H9 (cell line): ENCODE data around the gene COL8A2. TPM values are rescaled to one million over a fixed set of nuclear protein-coding genes. Genes with fewer than 3 reads are reported as not detected.

Experiments used
- DNase-seq: peaks from one replicate; pipeline ENCODE4 v3.0.0-alpha.2; 2017
- H2AFZ ChIP-seq: one replicate; pipeline ENCODE4 v1.6.1; 2013; ENCODE audit warnings: mild to moderate bottlenecking, low read length, control low read depth, moderate library complexity
- H2AK5ac ChIP-seq: 2 replicates; pipeline ENCODE4 v1.6.1; 2013; ENCODE audit warnings: low read length, control low read depth, mixed read lengths; ENCODE audit not compliant: insufficient read length
- H2BK120ac ChIP-seq: one replicate; pipeline ENCODE4 v1.6.1; 2013; ENCODE audit warnings: low read depth, mild to moderate bottlenecking, low read length, control low read depth, inconsistent platforms; ENCODE audit not compliant: poor library complexity, severe bottlenecking
- H2BK12ac ChIP-seq: 2 replicates; pipeline ENCODE4 v1.6.1; 2013; ENCODE audit warnings: low read length, control low read depth, mixed read lengths, low read depth; ENCODE audit not compliant: insufficient read length
- H2BK15ac ChIP-seq: 2 replicates; pipeline ENCODE4 v1.6.1; 2013; ENCODE audit warnings: low read depth, low read length, control low read depth
- H2BK20ac ChIP-seq: one replicate; pipeline ENCODE4 v1.6.1; 2013; ENCODE audit warnings: low read depth, mild to moderate bottlenecking, low read length, control low read depth, inconsistent platforms; ENCODE audit not compliant: poor library complexity, severe bottlenecking
- H2BK5ac ChIP-seq: 2 replicates; pipeline ENCODE4 v1.6.1; 2013; ENCODE audit warnings: low read length, control low read depth, mixed read lengths; ENCODE audit not compliant: insufficient read length
- H3K14ac ChIP-seq: 2 replicates; pipeline ENCODE4 v1.6.1; 2013; ENCODE audit warnings: low read length, control low read depth; ENCODE audit not compliant: insufficient read depth
- H3K18ac ChIP-seq: 2 replicates; pipeline ENCODE4 v1.6.1; 2013; ENCODE audit warnings: low read depth, mild to moderate bottlenecking, mixed read lengths, low read length, control low read depth; ENCODE audit not compliant: insufficient read length
- H3K23ac ChIP-seq: 2 replicates; pipeline ENCODE4 v1.6.1; 2013; ENCODE audit warnings: low read length, control low read depth, mixed read lengths, low read depth; ENCODE audit not compliant: insufficient read length
- H3K23me2 ChIP-seq: 2 replicates; pipeline ENCODE4 v1.6.1; 2013; ENCODE audit warnings: low read depth, mild to moderate bottlenecking, mixed read lengths, low read length, control low read depth; ENCODE audit not compliant: insufficient read length, poor library complexity, severe bottlenecking
- H3K27ac ChIP-seq: 2 replicates; pipeline ENCODE4 v1.5.1; 2013; ENCODE audit warnings: low read length, control low read depth, mixed read lengths, low read depth; ENCODE audit not compliant: insufficient read length
- H3K27me3 ChIP-seq: 2 replicates; pipeline ENCODE4 v1.6.1; 2013; ENCODE audit warnings: low read length, control low read depth, inconsistent platforms; ENCODE audit not compliant: insufficient read depth
- H3K4ac ChIP-seq: 2 replicates; pipeline ENCODE4 v1.6.1; 2013; ENCODE audit warnings: low read depth, mild to moderate bottlenecking, control low read depth, inconsistent platforms, low read length, moderate library complexity
- H3K4me1 ChIP-seq: 2 replicates; pipeline ENCODE4 v1.6.1; 2013; ENCODE audit warnings: low read length, control low read depth, inconsistent platforms; ENCODE audit not compliant: insufficient read depth
- H3K4me2 ChIP-seq: 2 replicates; pipeline ENCODE4 v1.6.1; 2013; ENCODE audit warnings: low read length, control low read depth, mixed read lengths; ENCODE audit not compliant: insufficient read length, insufficient read depth
- H3K56ac ChIP-seq: 2 replicates; pipeline ENCODE4 v1.6.1; 2013; ENCODE audit warnings: low read depth, mild to moderate bottlenecking, mixed read lengths, low read length, control low read depth; ENCODE audit not compliant: insufficient read length
- H3K79me1 ChIP-seq: 2 replicates; pipeline ENCODE4 v1.6.1; 2013; ENCODE audit warnings: low read depth, mild to moderate bottlenecking, moderate library complexity, low read length, control low read depth, inconsistent platforms; ENCODE audit not compliant: insufficient read depth, poor library complexity, severe bottlenecking
- H3K79me2 ChIP-seq: 2 replicates; pipeline ENCODE4 v1.6.1; 2013; ENCODE audit warnings: low read length, control low read depth, inconsistent platforms; ENCODE audit not compliant: insufficient read depth
- H3K9ac ChIP-seq: 2 replicates; pipeline ENCODE4 v1.6.1; 2013; ENCODE audit warnings: low read length, control low read depth, mixed read lengths; ENCODE audit not compliant: insufficient read length; ENCODE audit errors: extremely low read depth
- H3K9me3 ChIP-seq: one replicate; pipeline ENCODE4 v1.6.1; 2013; ENCODE audit warnings: low read depth, low read length, inconsistent platforms; ENCODE audit not compliant: control insufficient read depth
- H3T11ph ChIP-seq: one replicate; pipeline ENCODE4 v1.6.1; 2013; ENCODE audit warnings: mild to moderate bottlenecking, low read length, control low read depth, inconsistent platforms
- H4K20me1 ChIP-seq: one replicate; pipeline ENCODE4 v1.6.1; 2013; ENCODE audit not compliant: control insufficient read depth, insufficient read length, insufficient read depth
- H4K5ac ChIP-seq: 2 replicates; pipeline ENCODE4 v1.6.1; 2013; ENCODE audit warnings: low read depth, mild to moderate bottlenecking, mixed read lengths, low read length, control low read depth; ENCODE audit not compliant: insufficient read length
- H4K8ac ChIP-seq: replicated peaks from 2 replicates; pipeline ENCODE4 v1.6.1; 2013; ENCODE audit warnings: low read length, control low read depth, mixed read lengths, low read depth; ENCODE audit not compliant: insufficient read length
- H4K91ac ChIP-seq: 2 replicates; pipeline ENCODE4 v1.6.1; 2013; ENCODE audit warnings: low read depth, mild to moderate bottlenecking, moderate library complexity, mixed read lengths, low read length, control low read depth; ENCODE audit not compliant: insufficient read length
- H3K27ac Mint-ChIP-seq, 3 experiments: 2 replicates in 2 of 3; 3 replicates in 1 of 3; pipeline ENCODE4 v1.8.0; 2020 to 2021; ENCODE audit warnings: mixed read lengths in 3 of 3, mild to moderate bottlenecking in 1 of 3, moderate library complexity in 1 of 3
- H3K27me3 Mint-ChIP-seq: 2 replicates; pipeline ENCODE4 v1.8.0; 2021; ENCODE audit warnings: low read depth, mild to moderate bottlenecking, moderate library complexity, mixed read lengths
- H3K36me3 Mint-ChIP-seq, 3 experiments: 2 replicates in 2 of 3; 3 replicates in 1 of 3; pipeline ENCODE4 v1.8.0; 2020 to 2021; ENCODE audit warnings: low read depth in 3 of 3, mixed read lengths in 3 of 3; ENCODE audit not compliant: insufficient read depth in 1 of 3
- H3K4me1 Mint-ChIP-seq, 2 experiments: 2 replicates each; pipeline ENCODE4 v1.8.0; 2020; ENCODE audit warnings: mixed read lengths in 2 of 2
- H3K4me3 Mint-ChIP-seq, 2 experiments: 2 replicates in 1 of 2; 3 replicates in 1 of 2; pipeline ENCODE4 v1.8.0; 2020 to 2021; ENCODE audit warnings: mild to moderate bottlenecking in 2 of 2, mixed read lengths in 2 of 2, moderate library complexity in 1 of 2
- H3K9me3 Mint-ChIP-seq, 2 experiments: 2 replicates in 1 of 2; 3 replicates in 1 of 2; pipeline ENCODE4 v1.8.0; 2020; ENCODE audit warnings: mild to moderate bottlenecking in 2 of 2, mixed read lengths in 2 of 2, moderate library complexity in 1 of 2
- WGBS: extraction: QIAGEN DNeasy Blood & Tissue Kit; methylation state at CpG from one replicate; pipeline ENCODE4 v1.1.7; 2013; ENCODE audit warnings: missing lambda C conversion rate, low lambda C conversion rate, mixed read lengths; ENCODE audit not compliant: insufficient read length; ENCODE audit errors: extremely low coverage; 5-methylcytosine and 5-hydroxymethylcytosine counted together
- total RNA-seq: library from RNA; stranded (reverse); gene quantifications from 2 replicates; pipeline ENCODE4 v1.2.1, GENCODE V29; 2021
- TF ChIP-seq, protein P1 (sequence below): fragments of 200-600 bp; sonication (generic); conservative IDR thresholded peaks from 3 replicates; pipeline ENCODE4 v1.8.0; 2021; ENCODE audit warnings: antibody characterized with exemption, mild to moderate bottlenecking

Gene COL8A2
- total RNA-seq, 1 experiment from 2014 or later, result 1.5 TPM

DNA sequence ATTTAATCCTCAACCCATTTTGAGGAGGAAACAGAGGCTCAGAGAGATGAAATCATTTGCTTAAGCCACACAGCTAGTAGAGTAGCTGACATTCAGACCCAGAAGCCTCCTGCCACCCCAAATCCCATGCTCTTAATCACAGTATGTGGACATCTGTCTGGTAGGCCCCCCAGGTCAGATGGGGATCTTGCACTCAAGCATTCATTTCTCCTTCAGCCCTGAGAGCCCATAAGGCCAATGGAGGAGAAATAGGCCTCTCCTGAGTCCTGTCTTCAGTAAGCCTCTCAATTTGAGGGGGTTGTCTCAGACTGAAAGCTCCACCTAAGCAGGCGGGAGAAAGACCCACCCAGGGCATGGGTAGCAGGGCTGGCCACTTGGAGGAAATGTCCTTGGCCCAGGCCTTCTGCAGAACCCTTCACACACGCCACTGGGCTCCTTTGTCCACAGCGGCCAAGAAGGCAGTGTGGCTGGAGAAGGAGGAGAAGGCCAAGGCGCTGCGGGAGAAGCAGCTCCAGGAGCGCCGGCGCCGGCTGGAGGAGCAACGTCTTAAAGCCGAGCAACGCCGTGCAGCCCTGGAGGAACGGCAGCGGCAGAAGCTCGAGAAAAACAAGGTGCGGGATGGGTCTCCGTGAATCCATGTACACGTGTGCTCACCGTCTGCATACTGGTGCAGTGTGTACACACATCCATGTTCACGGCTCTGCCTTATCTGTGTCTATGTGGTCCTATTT lies 47.2 kb upstream of the COL8A2 start:
- H3K18ac ChIP-seq, result no peak overlapping the region
- no peaks in the 10 kb centered on the region for H3K27me3 ChIP-seq
- peaks cover 3% of the 10 kb centered on the region for H3K79me1 ChIP-seq
- DNase-seq, result no peak
- no CpG with 5 or more reads among the region's 21 CpGs for WGBS
- H2BK20ac ChIP-seq, result no peak overlapping the region
- H4K20me1 ChIP-seq, result no peaks in the 10 kb centered on the region
- no peak overlapping the region for H3K4me2 ChIP-seq
- Mint-ChIP-seq H3K36me3 (peaks cover 19 to 35% (median 31%) of the 10 kb centered on the region in 3 experiments; a peak in 6 of 7 replicates), H3K4me1 (peaks cover 2 to 22% of the 10 kb centered on the region in 2 experiments), H3K27ac (peak overlapping the region in 1 of 3 experiments; percentile 34; a peak in 1 of 7 replicates), H3K9me3 (no peaks in the 10 kb centered on the region), H3K4me3 (no peak overlapping the region), H3K27me3 (no peaks in the 10 kb centered on the region)
- H2BK12ac ChIP-seq, result no peak overlapping the region
- H3K23ac ChIP-seq, result no peak overlapping the region
- H3T11ph ChIP-seq, result no peak overlapping the region
- no peak overlapping the region for H3K9ac ChIP-seq
- no peaks in the 10 kb centered on the region for H3K9me3 ChIP-seq
- H3K4ac ChIP-seq, result no peak overlapping the region
- TF ChIP-seq, protein P1, sequence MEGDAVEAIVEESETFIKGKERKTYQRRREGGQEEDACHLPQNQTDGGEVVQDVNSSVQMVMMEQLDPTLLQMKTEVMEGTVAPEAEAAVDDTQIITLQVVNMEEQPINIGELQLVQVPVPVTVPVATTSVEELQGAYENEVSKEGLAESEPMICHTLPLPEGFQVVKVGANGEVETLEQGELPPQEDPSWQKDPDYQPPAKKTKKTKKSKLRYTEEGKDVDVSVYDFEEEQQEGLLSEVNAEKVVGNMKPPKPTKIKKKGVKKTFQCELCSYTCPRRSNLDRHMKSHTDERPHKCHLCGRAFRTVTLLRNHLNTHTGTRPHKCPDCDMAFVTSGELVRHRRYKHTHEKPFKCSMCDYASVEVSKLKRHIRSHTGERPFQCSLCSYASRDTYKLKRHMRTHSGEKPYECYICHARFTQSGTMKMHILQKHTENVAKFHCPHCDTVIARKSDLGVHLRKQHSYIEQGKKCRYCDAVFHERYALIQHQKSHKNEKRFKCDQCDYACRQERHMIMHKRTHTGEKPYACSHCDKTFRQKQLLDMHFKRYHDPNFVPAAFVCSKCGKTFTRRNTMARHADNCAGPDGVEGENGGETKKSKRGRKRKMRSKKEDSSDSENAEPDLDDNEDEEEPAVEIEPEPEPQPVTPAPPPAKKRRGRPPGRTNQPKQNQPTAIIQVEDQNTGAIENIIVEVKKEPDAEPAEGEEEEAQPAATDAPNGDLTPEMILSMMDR, result no peak
- H2AK5ac ChIP-seq, result no peak overlapping the region
- no peak overlapping the region for H2AFZ ChIP-seq
- no peaks in the 10 kb centered on the region for H3K79me2 ChIP-seq
- H3K56ac ChIP-seq, result no peak overlapping the region
- H3K4me1 ChIP-seq, result peaks cover 5% of the 10 kb centered on the region; the same call in 1 of the 2 replicates
- no peak overlapping the region for H4K8ac ChIP-seq
- H4K5ac ChIP-seq, result no peak overlapping the region
- no peak overlapping the region for H2BK15ac ChIP-seq
- no peak overlapping the region for H2BK120ac ChIP-seq
- H3K14ac ChIP-seq, result no peak overlapping the region
- no peaks in the 10 kb centered on the region for H3K23me2 ChIP-seq
- H3K27ac ChIP-seq, result no peak overlapping the region
- no peak overlapping the region for H2BK5ac ChIP-seq
- no peak overlapping the region for H4K91ac ChIP-seq
